H1 (cell line): ENCODE results near the gene IRAK1BP1. TPM values are rescaled to one million over a fixed set of nuclear protein-coding genes. Genes with fewer than 3 reads are reported as not detected.

Experiments
- BACH1 ChIP-seq: IDR thresholded peaks from 2 replicates; pipeline ENCODE4 v1.6.1; 2012; ENCODE audit warnings: low read length, improper control_type of control experiment
- EGR1 ChIP-seq: IDR thresholded peaks from 2 replicates; pipeline ENCODE4 v1.6.1; 2011; ENCODE audit warnings: low read depth, low read length, borderline replicate concordance
- GTF2F1 ChIP-seq: IDR thresholded peaks from 2 replicates; pipeline ENCODE4 v1.6.1; 2012; ENCODE audit warnings: low read depth, low read length, improper control_type of control experiment, borderline replicate concordance
- KDM5A ChIP-seq: fragments of 200-600 bp; IDR thresholded peaks from 2 replicates; pipeline ENCODE4 v1.7.1; 2012; ENCODE audit warnings: mild to moderate bottlenecking, low read length, inconsistent platforms, mixed read lengths
- RXRA ChIP-seq: IDR thresholded peaks from 2 replicates; pipeline ENCODE4 v1.6.1; 2011; ENCODE audit warnings: low read depth, mild to moderate bottlenecking, low read length, moderate library complexity; ENCODE audit not compliant: insufficient read depth
- SP2 ChIP-seq: IDR thresholded peaks from 2 replicates; pipeline ENCODE4 v1.6.1; 2012; ENCODE audit warnings: mild to moderate bottlenecking, low read length, inconsistent platforms
- polyA plus RNA-seq, 7 experiments: library from polyadenylated mRNA; depleted of rRNA in 3 of 7; stranded (reverse) in 5 of 7; unstranded in 2 of 7; fragments of >200 nt in 5 of 7; fragments of 200-250 nt in 2 of 7; gene quantifications; 1 replicate in 5 of 7; 2 replicates in 1 of 7; 4 replicates in 1 of 7; pipeline versions ENCODE4 v1.2.1 to v1.2.3, GENCODE V29; 2011 to 2013; ENCODE audit warnings: missing spikeins in 2 of 7, mixed read lengths in 2 of 7
- total RNA-seq: library from RNA; stranded (reverse); fragmentation: NEBNext Ultra II Directional; extraction: Animal tissue kit (Norgen Biotek cat#: 25700); gene quantifications from 2 replicates; pipeline ENCODE4 v1.2.1, GENCODE V29; 2021

Gene IRAK1BP1
- total and polyA plus RNA-seq, 2 of the 8 experiments (the other 6 are each of a cell fraction or from before 2014, with no cell fraction given) = 3.7 to 4.7 TPM

- TF ChIP-seq GTF2F1 = no peak
- no peak for TF ChIP-seq SP2
- TF ChIP-seq BACH1 = no peak
- TF ChIP-seq KDM5A = no peak
- TF ChIP-seq RXRA = no peak
- no peak for TF ChIP-seq EGR1
- TF ChIP-seq, all 59 proteins: peak for 0
These were observed 22.5 kb upstream of the IRAK1BP1 start (continued) for GRCh38 chr6:78844899-78845298.
